Measurements from ENCODE around the gene PRPH.

- TF ChIP-seq DPF2 (IDR thresholded peaks at IDR 0.05) (no peak), PYGO2 (tag; IDR thresholded peaks at IDR 0.05) (no peak), IRF2 (CRISPR knock-in tag; IDR thresholded peaks at IDR 0.05) (no peak), GTF2F1 (IDR thresholded peaks at IDR 0.05; ENCODE audit: low read depth, low read length) (no peak), POLR3A (IDR thresholded peaks at IDR 0.05; ENCODE audit: borderline replicate concordance, extremely low read depth, insufficient read depth, insufficient read length) (no peak)
- TF ChIP-seq, protein P1, sequence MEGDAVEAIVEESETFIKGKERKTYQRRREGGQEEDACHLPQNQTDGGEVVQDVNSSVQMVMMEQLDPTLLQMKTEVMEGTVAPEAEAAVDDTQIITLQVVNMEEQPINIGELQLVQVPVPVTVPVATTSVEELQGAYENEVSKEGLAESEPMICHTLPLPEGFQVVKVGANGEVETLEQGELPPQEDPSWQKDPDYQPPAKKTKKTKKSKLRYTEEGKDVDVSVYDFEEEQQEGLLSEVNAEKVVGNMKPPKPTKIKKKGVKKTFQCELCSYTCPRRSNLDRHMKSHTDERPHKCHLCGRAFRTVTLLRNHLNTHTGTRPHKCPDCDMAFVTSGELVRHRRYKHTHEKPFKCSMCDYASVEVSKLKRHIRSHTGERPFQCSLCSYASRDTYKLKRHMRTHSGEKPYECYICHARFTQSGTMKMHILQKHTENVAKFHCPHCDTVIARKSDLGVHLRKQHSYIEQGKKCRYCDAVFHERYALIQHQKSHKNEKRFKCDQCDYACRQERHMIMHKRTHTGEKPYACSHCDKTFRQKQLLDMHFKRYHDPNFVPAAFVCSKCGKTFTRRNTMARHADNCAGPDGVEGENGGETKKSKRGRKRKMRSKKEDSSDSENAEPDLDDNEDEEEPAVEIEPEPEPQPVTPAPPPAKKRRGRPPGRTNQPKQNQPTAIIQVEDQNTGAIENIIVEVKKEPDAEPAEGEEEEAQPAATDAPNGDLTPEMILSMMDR (IDR thresholded peaks at IDR 0.05 in 2 of 3, conservative IDR thresholded peaks at IDR 0.05 in 1 of 3; ENCODE audit: insufficient read depth in 2 of 3, low read depth in 1 of 3, low read length in 3 of 3), result no peak
These were observed 34.8 kb upstream of the PRPH start for GRCh38 chr12:49260166-49260565.

Data from K562 (cell line).